HG02884 (cell line): ENCODE measurements around the gene MYZAP.

Experiments used
- ATAC-seq: cut with Tn5 transposase; IDR thresholded peaks from one replicate; pipeline ENCODE4 v1.9.1; 2021; ENCODE audit warnings: mild to moderate bottlenecking, moderate library complexity; ENCODE audit not compliant: unreplicated experiment

The MYZAP gene

DNA sequence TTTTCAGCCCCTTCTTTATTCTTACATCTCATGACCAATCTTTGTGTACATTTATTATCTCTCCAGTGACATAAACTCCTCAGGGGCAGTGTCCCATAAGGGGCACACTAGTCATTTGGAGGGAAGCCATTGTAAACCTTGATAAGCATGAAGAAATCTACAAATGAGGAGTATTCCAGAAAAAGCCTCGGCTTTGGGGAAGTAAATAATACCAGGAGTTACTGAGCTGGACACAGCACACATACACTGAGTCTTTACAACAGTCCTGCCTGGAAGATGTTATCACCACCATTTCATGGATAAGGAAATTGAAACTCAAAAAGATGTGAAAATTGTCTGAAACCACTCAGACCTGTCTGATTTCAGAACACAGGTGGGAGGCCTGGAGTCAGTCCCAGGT is 99.4 kb downstream of the MYZAP start:
- ATAC-seq, result no peak

GRCh38 chr15:57692709-57693108 is 101.0 kb downstream of the MYZAP start:
- no peak for ATAC-seq

DNA sequence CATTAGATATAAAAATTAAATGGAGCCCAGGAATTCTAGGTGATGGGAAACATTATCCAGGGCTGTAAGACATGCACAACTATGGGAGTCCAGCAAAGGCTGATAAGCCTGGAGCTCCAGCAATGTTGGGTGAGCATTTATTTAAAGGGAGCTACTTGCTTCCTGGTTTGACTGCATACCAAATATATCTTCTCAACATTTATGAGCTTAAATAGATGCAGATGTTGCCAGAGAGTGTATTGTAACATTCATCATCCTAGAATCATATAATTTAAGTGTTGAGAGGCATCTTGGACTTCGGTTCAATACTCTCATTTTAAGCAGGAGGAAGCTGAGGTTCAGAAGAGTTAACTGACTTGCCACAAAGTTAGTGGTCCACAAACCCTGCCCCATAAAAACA is 102.6 kb downstream of the MYZAP start:
- ATAC-seq, result no peak

DNA sequence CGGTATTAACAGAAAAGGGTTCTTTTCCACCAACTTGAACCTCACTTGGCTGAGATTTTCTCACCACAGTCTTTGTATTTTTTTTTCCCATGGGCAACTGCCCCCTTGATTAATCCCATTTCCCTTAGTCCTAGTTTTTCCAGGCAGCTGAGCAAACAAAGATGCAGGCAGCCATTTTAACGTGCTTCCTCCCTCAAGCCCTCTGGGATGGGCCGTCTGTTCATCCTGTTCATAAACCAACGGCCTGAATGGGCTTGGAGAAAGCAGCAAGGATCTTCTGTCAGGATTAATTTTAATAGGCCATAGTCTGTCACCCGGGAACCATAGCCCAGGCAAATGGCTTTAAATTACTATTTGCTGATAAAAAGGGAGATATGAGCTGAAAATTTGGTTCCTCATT is 104.4 kb downstream of the MYZAP start:
- no peak for ATAC-seq

GRCh38 chr15:57697588-57697987 is 105.9 kb downstream of the MYZAP start:
- ATAC-seq, result no peak

DNA sequence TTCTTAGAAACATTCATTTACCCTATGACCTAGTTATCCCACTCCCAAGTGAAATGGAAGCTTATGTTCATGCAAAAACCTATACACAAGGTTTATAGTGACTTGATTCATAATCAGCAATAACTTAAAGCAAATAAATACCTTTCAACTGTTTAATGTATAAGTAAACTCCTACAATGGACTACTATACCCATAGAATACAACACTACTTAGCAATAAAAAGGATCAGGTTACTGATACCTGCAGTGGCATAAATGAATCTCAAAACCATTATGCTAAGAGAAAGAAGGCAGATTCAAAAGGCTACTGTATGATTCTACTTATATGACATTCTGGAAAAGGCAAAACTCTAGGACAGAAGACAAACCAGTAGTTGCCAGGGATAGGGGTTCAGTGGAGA is 106.5 kb downstream of the MYZAP start:
- no peak for ATAC-seq

GRCh38 chr15:57698991-57699390 is 107.3 kb downstream of the MYZAP start:
- ATAC-seq, result no peak

DNA sequence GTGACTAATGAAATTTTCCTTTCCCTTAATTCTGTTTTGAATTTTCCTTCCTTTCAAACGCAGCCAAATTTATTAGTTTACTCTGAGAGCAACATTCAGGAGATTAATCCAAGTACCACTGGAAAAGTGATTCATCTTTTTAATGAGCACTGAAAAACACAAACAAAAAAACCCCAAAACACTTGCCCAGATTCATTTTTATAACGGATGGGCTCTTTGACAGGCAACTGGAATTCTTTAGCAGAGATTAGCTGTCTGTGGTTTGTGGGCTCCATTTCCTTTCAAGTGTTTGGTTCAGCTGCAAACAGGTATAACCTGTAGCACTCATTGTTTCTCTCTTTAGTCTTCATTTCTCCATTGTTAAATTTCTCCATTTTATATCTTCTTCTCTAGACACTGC is 111.7 kb downstream of the MYZAP start:
- no peak for ATAC-seq

DNA sequence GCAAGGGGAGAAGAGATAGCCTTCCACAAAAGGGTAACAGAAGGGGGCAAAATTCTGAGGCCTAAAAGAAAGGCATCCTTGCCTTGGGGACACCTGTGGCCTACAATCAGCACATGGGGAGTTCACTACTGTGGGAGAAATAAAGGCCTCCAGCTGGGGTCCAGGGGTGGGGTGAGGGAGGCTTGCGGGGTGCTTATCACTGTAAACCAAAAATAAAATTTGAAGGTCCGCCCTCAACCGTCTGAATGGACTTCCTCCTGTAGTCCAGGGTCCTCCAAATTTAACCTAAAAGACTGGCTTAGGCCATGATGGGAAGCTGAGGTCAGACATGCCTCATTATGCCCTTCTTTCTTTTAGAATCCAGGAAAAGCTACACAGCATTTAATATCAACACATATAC is 112.7 kb downstream of the MYZAP start:
- no peak for ATAC-seq

DNA sequence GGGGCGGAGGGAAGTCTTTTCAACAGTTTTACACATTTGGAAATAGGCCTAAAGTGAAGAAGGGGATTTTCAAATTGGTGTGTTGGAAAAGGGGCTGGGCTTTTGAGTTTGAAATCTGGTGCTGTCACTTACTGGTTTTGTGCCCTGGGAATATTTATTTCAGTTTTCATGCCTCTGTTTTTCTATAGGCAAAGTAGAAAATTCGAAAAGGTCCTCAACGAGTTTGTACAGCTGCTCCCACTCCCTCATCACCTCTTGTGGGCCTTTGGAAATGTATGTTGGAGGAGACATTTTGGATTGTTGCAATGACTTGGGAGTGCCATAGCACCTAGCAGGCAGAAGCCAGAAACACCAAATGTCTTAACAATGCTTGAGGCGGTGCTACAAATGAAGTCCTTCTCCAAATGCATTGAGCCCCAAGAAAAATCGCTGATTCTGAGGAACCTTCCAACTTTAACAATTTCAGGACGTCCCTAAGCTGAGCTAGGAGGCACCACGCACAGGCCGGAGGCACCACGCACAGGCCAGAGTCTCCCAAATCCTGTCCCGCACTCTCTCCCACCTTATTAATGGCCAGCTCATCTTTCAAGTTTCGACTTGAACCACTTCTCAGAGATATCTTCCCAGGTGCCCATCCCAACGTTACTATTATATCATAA is 114.2 kb downstream of the MYZAP start:
- ATAC-seq, result no peak

- peak; percentile 87 for ATAC-seq
Measured at GRCh38 chr15:57706405-57707209, 114.9 kb downstream of the MYZAP start, which contains the start of gene POLR2M. TSS of gene POLR2M (plus strand) at chr15:57706714. CDS start at chr15:57706843, 129 bp downstream.

- ATAC-seq, result no peak
Measured at GRCh38 chr15:57708047-57708446, 116.3 kb downstream of the MYZAP start.

- ATAC-seq, result no peak
Measured at GRCh38 chr15:57718309-57718708, 126.6 kb downstream of the MYZAP start.

GRCh38 chr15:57720867-57721266 is 129.2 kb downstream of the MYZAP start:
- ATAC-seq, result no peak

DNA sequence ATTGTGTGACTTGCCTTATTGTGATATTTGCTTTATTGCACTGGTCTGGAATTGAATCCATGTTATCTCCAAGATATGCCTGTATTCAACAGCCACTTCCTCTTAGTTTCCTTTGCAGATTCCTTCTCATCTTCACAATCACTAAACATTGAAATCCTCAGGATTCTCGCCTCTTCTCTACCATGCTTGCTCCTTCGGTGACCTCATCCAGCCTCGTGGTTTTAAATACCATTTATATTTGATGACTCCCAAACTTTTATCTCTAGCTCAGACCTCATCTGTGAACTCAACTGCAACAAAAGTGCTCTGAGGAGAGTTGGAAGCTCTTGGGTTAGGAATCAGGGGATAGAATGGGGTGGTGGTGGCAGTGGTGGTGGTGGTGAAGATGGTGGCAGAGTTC is 134.7 kb downstream of the MYZAP start:
- no peak for ATAC-seq

GRCh38 chr15:57727031-57727430 is 135.3 kb downstream of the MYZAP start:
- ATAC-seq, result no peak

DNA sequence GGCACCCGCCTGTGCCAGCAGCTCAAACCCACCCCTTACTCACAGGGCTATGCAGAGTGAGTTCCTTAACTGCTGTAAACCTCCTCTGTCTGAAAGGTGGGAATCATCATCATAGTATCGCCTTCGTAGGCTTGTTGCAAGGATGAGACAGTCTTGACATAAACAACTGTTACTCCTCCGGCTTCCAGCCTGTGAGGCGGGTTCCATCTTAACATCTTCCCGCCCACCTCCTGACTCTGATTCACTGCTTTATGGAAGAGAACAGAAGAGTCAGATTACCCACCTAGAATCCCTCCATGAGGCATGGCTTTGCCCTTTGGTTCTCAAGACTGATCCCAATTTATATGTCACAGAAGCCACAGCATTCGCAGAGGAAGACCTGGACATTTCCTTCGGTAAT is 136.7 kb downstream of the MYZAP start:
- ATAC-seq, result no peak

- no peak for ATAC-seq
Measured at GRCh38 chr15:57730876-57731275, 139.2 kb downstream of the MYZAP start.

DNA sequence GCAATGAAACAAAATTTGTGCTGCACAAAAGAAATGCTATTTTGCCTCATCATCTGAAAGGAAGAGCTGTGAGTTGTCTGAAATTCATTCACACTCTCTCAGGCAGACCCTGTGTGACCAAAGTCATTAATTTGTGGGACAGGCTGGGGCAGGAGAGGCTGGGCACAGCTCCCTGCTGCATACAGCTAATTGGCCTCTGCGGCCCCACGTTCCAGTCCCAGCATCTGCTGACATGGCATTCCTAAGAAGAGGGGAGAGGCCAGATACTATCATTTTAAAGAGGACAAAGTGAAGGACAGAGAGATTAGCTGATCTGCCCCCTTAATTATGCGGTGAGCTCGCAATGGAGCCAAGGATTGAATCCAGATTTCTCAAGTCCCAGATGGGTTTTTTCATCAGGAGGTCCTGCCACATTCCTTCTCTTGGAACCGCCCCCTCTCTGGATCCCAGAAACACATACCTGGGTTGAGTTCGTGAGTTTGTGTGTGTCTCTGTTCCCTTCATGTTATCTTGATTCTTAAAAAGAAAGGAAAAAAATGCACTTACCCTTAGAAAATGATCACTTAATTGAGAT is 139.9 kb downstream of the MYZAP start:
- ATAC-seq, result no peak

- ATAC-seq, result no peak
Measured at GRCh38 chr15:57732526-57733331, 141.0 kb downstream of the MYZAP start.

- no peak for ATAC-seq
Measured at GRCh38 chr15:57734860-57735259, 143.2 kb downstream of the MYZAP start.
